K562 (cell line): ENCODE data around the gene ERCC6. TPM values are rescaled to one million over a fixed set of nuclear protein-coding genes. Genes with fewer than 3 reads are reported as not detected.
A peak's percentile ranks its signal among the peaks of the same experiment; 100 is the strongest.

Experiments used
- C11orf30 ChIP-seq: fragments of 450-650 bp; IDR thresholded peaks from 2 replicates; pipeline ENCODE4 v1.6.1; 2016; ENCODE audit warnings: low read depth, mild to moderate bottlenecking
- FOXK1 ChIP-seq: sonication (generic); formaldehyde crosslinking; IDR thresholded peaks from 2 replicates; pipeline ENCODE4 v1.8.0; 2022; ENCODE audit warnings: missing genetic modification reagents, mild to moderate bottlenecking, borderline replicate concordance
- NFE2 ChIP-seq: IDR thresholded peaks from 2 replicates; pipeline ENCODE4 v1.6.1; 2014; ENCODE audit warnings: antibody characterized with exemption, low read depth
- SMAD2 ChIP-seq: fragments of 150-350 bp; IDR thresholded peaks from 2 replicates; pipeline ENCODE4 v1.6.1; 2014; ENCODE audit warnings: low read depth, mild to moderate bottlenecking, low read length
- SUPT5H ChIP-seq: fragments of 450-650 bp; IDR thresholded peaks from 2 replicates; pipeline ENCODE4 v1.6.1; 2016
- polyA plus RNA-seq, 8 experiments: library from polyadenylated mRNA; depleted of rRNA in 4 of 8; stranded (reverse) in 5 of 8; unstranded in 3 of 8; fragments of >200 nt; fragmentation: Nextera tagmentation in 2 of 8; fragmentation: Illumina TruSeq in 1 of 8; extraction: Ambion mirVana in 2 of 8; extraction: Trizol in 1 of 8; gene quantifications; 2 replicates each; pipeline versions ENCODE4 v1.2.1 to v1.2.3, GENCODE V29; 2011 to 2014; ENCODE audit warnings: inconsistent platforms in 1 of 8, missing spikeins in 1 of 8
- total RNA-seq, 7 experiments: library from RNA; depleted of rRNA in 6 of 7; stranded (reverse); fragments of >200 nt in 6 of 7; fragmentation: Illumina TruSeq in 2 of 7; extraction: Trizol in 2 of 7; gene quantifications; 2 replicates each; pipeline versions ENCODE4 v1.2.1 to v1.2.3, GENCODE V29; 2011 to 2021; ENCODE audit warnings: low replicate concordance in 1 of 7
- TF ChIP-seq, protein P1 (sequence below), 2 experiments: fragments of 450-650 bp; formaldehyde crosslinking in 1 of 2; IDR thresholded peaks; 2 replicates each; pipeline versions ENCODE4 v1.4.0 to v1.6.1; 2014 to 2020; ENCODE audit warnings: mild to moderate bottlenecking in 2 of 2, borderline replicate concordance in 1 of 2, low read depth in 1 of 2
- TF ChIP-seq, protein P2 (sequence below): fragments of 450-650 bp; IDR thresholded peaks from 2 replicates; pipeline ENCODE4 v1.6.1; 2018; ENCODE audit warnings: mild to moderate bottlenecking, low read depth; ENCODE audit not compliant: partially characterized antibody
- TF ChIP-seq, protein P3 (sequence below): fragments of 450-650 bp; formaldehyde crosslinking; IDR thresholded peaks from 2 replicates; pipeline ENCODE4 v1.4.0; 2020; ENCODE audit warnings: mild to moderate bottlenecking, moderate library complexity
- TF ChIP-seq, protein P4 (sequence below): fragments of 450-650 bp; formaldehyde crosslinking; IDR thresholded peaks from 2 replicates; pipeline ENCODE4 v1.4.0; 2020; ENCODE audit warnings: mild to moderate bottlenecking, mixed read lengths
- TF ChIP-seq, protein P5 (sequence below): fragments of 450-650 bp; IDR thresholded peaks from 2 replicates; pipeline ENCODE4 v1.6.1; 2016; ENCODE audit warnings: missing biosample characterization, missing genetic modification characterization

Gene ERCC6
- total and polyA plus RNA-seq, 9 of the 15 experiments (the other 6 are each of a cell fraction or from before 2014, with no cell fraction given), result 7.8 to 17.7 (median 11.8) TPM

DNA sequence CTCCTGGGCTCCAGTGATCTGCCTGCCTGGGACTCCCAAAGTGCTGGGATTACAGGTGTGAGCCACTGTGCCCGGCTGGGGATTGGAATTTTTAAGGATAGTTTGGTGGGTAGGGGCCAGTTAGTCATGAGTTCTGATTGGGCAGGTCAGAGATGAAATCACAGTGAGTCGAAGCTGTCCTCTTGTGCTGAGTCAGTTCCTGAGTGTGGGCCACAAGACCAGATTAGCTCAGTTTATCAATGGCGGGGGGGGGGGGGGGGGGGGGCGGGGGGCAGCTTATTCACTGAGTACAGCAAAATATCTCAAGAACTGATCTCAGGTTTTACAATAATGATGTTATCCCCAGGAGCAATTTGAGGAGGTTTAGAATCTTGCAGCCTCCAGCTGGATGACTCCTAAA is 11.6 kb upstream of the ERCC6 start (continued):
- TF ChIP-seq, protein P1, sequence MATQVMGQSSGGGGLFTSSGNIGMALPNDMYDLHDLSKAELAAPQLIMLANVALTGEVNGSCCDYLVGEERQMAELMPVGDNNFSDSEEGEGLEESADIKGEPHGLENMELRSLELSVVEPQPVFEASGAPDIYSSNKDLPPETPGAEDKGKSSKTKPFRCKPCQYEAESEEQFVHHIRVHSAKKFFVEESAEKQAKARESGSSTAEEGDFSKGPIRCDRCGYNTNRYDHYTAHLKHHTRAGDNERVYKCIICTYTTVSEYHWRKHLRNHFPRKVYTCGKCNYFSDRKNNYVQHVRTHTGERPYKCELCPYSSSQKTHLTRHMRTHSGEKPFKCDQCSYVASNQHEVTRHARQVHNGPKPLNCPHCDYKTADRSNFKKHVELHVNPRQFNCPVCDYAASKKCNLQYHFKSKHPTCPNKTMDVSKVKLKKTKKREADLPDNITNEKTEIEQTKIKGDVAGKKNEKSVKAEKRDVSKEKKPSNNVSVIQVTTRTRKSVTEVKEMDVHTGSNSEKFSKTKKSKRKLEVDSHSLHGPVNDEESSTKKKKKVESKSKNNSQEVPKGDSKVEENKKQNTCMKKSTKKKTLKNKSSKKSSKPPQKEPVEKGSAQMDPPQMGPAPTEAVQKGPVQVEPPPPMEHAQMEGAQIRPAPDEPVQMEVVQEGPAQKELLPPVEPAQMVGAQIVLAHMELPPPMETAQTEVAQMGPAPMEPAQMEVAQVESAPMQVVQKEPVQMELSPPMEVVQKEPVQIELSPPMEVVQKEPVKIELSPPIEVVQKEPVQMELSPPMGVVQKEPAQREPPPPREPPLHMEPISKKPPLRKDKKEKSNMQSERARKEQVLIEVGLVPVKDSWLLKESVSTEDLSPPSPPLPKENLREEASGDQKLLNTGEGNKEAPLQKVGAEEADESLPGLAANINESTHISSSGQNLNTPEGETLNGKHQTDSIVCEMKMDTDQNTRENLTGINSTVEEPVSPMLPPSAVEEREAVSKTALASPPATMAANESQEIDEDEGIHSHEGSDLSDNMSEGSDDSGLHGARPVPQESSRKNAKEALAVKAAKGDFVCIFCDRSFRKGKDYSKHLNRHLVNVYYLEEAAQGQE (IDR thresholded peaks at IDR 0.05; ENCODE audit: borderline replicate concordance), result no peak
- TF ChIP-seq, protein P1 (CRISPR knock-in tag; IDR thresholded peaks at IDR 0.05; ENCODE audit: low read depth), result no peak
- TF ChIP-seq, protein P2, sequence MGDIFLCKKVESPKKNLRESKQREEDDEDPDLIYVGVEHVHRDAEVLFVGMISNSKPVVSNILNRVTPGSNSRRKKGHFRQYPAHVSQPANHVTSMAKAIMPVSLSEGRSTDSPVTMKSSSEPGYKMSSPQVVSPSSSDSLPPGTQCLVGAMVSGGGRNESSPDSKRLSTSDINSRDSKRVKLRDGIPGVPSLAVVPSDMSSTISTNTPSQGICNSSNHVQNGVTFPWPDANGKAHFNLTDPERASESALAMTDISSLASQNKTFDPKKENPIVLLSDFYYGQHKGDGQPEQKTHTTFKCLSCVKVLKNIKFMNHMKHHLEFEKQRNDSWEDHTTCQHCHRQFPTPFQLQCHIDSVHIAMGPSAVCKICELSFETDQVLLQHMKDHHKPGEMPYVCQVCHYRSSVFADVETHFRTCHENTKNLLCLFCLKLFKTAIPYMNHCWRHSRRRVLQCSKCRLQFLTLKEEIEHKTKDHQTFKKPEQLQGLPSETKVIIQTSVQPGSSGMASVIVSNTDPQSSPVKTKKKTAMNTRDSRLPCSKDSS, result no peak
- TF ChIP-seq SUPT5H (no peak), FOXK1 (no peak), SMAD2 (no peak), C11orf30 (peak; percentile 66), NFE2 (peak; percentile 77)
- TF ChIP-seq, protein P3, sequence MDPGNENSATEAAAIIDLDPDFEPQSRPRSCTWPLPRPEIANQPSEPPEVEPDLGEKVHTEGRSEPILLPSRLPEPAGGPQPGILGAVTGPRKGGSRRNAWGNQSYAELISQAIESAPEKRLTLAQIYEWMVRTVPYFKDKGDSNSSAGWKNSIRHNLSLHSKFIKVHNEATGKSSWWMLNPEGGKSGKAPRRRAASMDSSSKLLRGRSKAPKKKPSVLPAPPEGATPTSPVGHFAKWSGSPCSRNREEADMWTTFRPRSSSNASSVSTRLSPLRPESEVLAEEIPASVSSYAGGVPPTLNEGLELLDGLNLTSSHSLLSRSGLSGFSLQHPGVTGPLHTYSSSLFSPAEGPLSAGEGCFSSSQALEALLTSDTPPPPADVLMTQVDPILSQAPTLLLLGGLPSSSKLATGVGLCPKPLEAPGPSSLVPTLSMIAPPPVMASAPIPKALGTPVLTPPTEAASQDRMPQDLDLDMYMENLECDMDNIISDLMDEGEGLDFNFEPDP (CRISPR knock-in tag), result no peak
- TF ChIP-seq, protein P4, sequence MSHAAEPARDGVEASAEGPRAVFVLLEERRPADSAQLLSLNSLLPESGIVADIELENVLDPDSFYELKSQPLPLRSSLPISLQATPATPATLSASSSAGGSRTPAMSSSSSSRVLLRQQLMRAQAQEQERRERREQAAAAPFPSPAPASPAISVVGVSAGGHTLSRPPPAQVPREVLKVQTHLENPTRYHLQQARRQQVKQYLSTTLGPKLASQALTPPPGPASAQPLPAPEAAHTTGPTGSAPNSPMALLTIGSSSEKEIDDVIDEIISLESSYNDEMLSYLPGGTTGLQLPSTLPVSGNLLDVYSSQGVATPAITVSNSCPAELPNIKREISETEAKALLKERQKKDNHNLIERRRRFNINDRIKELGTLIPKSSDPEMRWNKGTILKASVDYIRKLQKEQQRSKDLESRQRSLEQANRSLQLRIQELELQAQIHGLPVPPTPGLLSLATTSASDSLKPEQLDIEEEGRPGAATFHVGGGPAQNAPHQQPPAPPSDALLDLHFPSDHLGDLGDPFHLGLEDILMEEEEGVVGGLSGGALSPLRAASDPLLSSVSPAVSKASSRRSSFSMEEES, result no peak
- TF ChIP-seq, protein P5, sequence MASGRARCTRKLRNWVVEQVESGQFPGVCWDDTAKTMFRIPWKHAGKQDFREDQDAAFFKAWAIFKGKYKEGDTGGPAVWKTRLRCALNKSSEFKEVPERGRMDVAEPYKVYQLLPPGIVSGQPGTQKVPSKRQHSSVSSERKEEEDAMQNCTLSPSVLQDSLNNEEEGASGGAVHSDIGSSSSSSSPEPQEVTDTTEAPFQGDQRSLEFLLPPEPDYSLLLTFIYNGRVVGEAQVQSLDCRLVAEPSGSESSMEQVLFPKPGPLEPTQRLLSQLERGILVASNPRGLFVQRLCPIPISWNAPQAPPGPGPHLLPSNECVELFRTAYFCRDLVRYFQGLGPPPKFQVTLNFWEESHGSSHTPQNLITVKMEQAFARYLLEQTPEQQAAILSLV, result no peak
